Measurements from ENCODE around the gene MORN5.

Gene MORN5

GRCh38 chr9:122179690-122180074 lies 20.0 kb downstream of the MORN5 start:
- H3K4me1 ChIP-seq (ENCODE audit: insufficient read depth, low read length, poor library complexity, severe bottlenecking): peaks cover 9% of the 10 kb centered on the region
- peak overlapping the region; percentile 39 for H3K4me2 ChIP-seq (ENCODE audit: low read depth, low read length, poor library complexity, severe bottlenecking)
- no peaks in the 10 kb centered on the region for H3F3A ChIP-seq (ENCODE audit: low read depth)
- TF ChIP-seq CTCF (conservative IDR thresholded peaks at IDR 0.05; ENCODE audit: low read length) (no peak), EZH2phosphoT487 (IDR thresholded peaks at IDR 0.05; ENCODE audit: borderline replicate concordance) (no peak)
- H3K9ac ChIP-seq (ENCODE audit: low read depth, low read length, poor library complexity, severe bottlenecking): no peak overlapping the region
- no peak overlapping the region for H2AFZ ChIP-seq (ENCODE audit: low read length)
- H4K20me1 ChIP-seq (ENCODE audit: insufficient read depth, low read length, poor library complexity, severe bottlenecking): no peaks in the 10 kb centered on the region
- no peaks in the 10 kb centered on the region for H3K36me3 ChIP-seq (ENCODE audit: insufficient read depth, low read length)
- no peaks in the 10 kb centered on the region for H3K9me3 ChIP-seq (ENCODE audit: insufficient read depth, low read depth, low read length)
- no peaks in the 10 kb centered on the region for H3K79me2 ChIP-seq (ENCODE audit: insufficient read depth, low read length)
- H3K4me3 ChIP-seq (ENCODE audit: low read length, poor library complexity, severe bottlenecking): peak overlapping the region; percentile 1
- H3K27me3 ChIP-seq (ENCODE audit: insufficient read depth, low read length, poor library complexity, severe bottlenecking): no peaks in the 10 kb centered on the region
- no peaks in the 10 kb centered on the region for H3K9me2 ChIP-seq (replicated peaks; ENCODE audit: low read depth, low read length)

GRCh38 chr9:122180633-122181032 lies 20.9 kb downstream of the MORN5 start:
- Histone ChIP-seq H3K4me1 (ENCODE audit: insufficient read depth, low read length, poor library complexity, severe bottlenecking) (peaks cover 9% of the 10 kb centered on the region), H4K20me1 (ENCODE audit: insufficient read depth, low read length, poor library complexity, severe bottlenecking) (no peaks in the 10 kb centered on the region), H3F3A (ENCODE audit: low read depth) (no peaks in the 10 kb centered on the region), H3K27me3 (ENCODE audit: insufficient read depth, low read length, poor library complexity, severe bottlenecking) (no peaks in the 10 kb centered on the region), H3K79me2 (ENCODE audit: insufficient read depth, low read length) (no peaks in the 10 kb centered on the region), H3K9me3 (ENCODE audit: insufficient read depth, low read depth, low read length) (no peaks in the 10 kb centered on the region), H2AFZ (ENCODE audit: low read length) (no peak overlapping the region), H3K9me2 (replicated peaks; ENCODE audit: low read depth, low read length) (no peaks in the 10 kb centered on the region), H3K9ac (ENCODE audit: low read depth, low read length, poor library complexity, severe bottlenecking) (no peak overlapping the region), H3K36me3 (ENCODE audit: insufficient read depth, low read length) (no peaks in the 10 kb centered on the region), H3K4me2 (ENCODE audit: low read depth, low read length, poor library complexity, severe bottlenecking) (no peak overlapping the region), H3K4me3 (ENCODE audit: low read length, poor library complexity, severe bottlenecking) (no peak overlapping the region)
- no peak for TF ChIP-seq EZH2phosphoT487 (IDR thresholded peaks at IDR 0.05; ENCODE audit: borderline replicate concordance)
- no peak for TF ChIP-seq CTCF (conservative IDR thresholded peaks at IDR 0.05; ENCODE audit: low read length)

- no peak for TF ChIP-seq CTCF (conservative IDR thresholded peaks at IDR 0.05; ENCODE audit: low read length)
- TF ChIP-seq EZH2phosphoT487 (IDR thresholded peaks at IDR 0.05; ENCODE audit: borderline replicate concordance): no peak
- H3K4me1 ChIP-seq (ENCODE audit: insufficient read depth, low read length, poor library complexity, severe bottlenecking): peaks cover 9% of the 10 kb centered on the region
- H3K9me3 ChIP-seq (ENCODE audit: insufficient read depth, low read depth, low read length): no peaks in the 10 kb centered on the region
- H3F3A ChIP-seq (ENCODE audit: low read depth): no peaks in the 10 kb centered on the region
- no peak overlapping the region for H2AFZ ChIP-seq (ENCODE audit: low read length)
- H3K9me2 ChIP-seq (replicated peaks; ENCODE audit: low read depth, low read length): no peaks in the 10 kb centered on the region
- no peaks in the 10 kb centered on the region for H3K27me3 ChIP-seq (ENCODE audit: insufficient read depth, low read length, poor library complexity, severe bottlenecking)
- no peak overlapping the region for H3K9ac ChIP-seq (ENCODE audit: low read depth, low read length, poor library complexity, severe bottlenecking)
- H3K79me2 ChIP-seq (ENCODE audit: insufficient read depth, low read length): no peaks in the 10 kb centered on the region
- H3K4me3 ChIP-seq (ENCODE audit: low read length, poor library complexity, severe bottlenecking): no peak overlapping the region
- no peak overlapping the region for H3K4me2 ChIP-seq (ENCODE audit: low read depth, low read length, poor library complexity, severe bottlenecking)
- H3K36me3 ChIP-seq (ENCODE audit: insufficient read depth, low read length): no peaks in the 10 kb centered on the region
- H4K20me1 ChIP-seq (ENCODE audit: insufficient read depth, low read length, poor library complexity, severe bottlenecking): no peaks in the 10 kb centered on the region
These were observed 23.8 kb downstream of the MORN5 start for GRCh38 chr9:122183501-122183900.

All from Loucy (cell line).